ENCODE results near the gene SRRM1. TPM values are rescaled to one million over a fixed set of nuclear protein-coding genes. Genes with fewer than 3 reads are reported as not detected.

The SRRM1 gene
- total RNA-seq, 1 experiment from 2014 or later, result 228 TPM

DNA sequence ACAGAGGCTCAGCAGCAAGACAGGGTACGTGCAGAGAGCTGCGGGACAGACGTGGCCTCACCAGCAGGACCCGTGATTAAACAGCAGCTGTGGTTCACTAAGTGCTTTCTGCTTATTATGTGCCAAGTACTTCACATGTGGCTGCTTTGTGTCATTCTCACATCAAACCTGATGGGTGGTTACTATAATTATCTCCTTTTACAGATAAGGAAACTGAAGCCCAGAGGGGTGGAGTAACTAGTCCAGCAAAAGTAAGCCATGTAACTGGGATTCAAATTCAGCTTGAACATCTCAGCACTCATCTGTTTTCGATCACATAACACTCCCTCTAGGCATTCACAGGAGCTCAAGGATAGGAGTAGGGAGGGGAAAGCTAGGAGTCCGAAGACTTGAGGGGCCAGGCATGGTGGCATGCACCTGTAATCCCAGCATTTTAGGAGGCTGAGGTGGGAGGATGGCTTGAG is 51.3 kb downstream of the SRRM1 start (continued):
- TF ChIP-seq, protein P1, sequence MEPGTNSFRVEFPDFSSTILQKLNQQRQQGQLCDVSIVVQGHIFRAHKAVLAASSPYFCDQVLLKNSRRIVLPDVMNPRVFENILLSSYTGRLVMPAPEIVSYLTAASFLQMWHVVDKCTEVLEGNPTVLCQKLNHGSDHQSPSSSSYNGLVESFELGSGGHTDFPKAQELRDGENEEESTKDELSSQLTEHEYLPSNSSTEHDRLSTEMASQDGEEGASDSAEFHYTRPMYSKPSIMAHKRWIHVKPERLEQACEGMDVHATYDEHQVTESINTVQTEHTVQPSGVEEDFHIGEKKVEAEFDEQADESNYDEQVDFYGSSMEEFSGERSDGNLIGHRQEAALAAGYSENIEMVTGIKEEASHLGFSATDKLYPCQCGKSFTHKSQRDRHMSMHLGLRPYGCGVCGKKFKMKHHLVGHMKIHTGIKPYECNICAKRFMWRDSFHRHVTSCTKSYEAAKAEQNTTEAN (CRISPR knock-in tag; IDR thresholded peaks at IDR 0.05), result no peak
- TF ChIP-seq ZNF671 (CRISPR knock-in tag; IDR thresholded peaks at IDR 0.05) (no peak), IRF2 (CRISPR knock-in tag; IDR thresholded peaks at IDR 0.05; ENCODE audit: borderline replicate concordance, low read depth) (no peak), HMGA2 (CRISPR knock-in tag; IDR thresholded peaks at IDR 0.05) (no peak), ESRRA (CRISPR knock-in tag; IDR thresholded peaks at IDR 0.05; ENCODE audit: borderline replicate concordance) (no peak), SP1 (CRISPR knock-in tag; conservative IDR thresholded peaks at IDR 0.05) (no peak), KAT7 (CRISPR knock-in tag; IDR thresholded peaks at IDR 0.05; ENCODE audit: borderline replicate concordance) (no peak), ZNF263 (CRISPR knock-in tag; IDR thresholded peaks at IDR 0.05; ENCODE audit: low read depth) (no peak)
- TF ChIP-seq, protein P2, sequence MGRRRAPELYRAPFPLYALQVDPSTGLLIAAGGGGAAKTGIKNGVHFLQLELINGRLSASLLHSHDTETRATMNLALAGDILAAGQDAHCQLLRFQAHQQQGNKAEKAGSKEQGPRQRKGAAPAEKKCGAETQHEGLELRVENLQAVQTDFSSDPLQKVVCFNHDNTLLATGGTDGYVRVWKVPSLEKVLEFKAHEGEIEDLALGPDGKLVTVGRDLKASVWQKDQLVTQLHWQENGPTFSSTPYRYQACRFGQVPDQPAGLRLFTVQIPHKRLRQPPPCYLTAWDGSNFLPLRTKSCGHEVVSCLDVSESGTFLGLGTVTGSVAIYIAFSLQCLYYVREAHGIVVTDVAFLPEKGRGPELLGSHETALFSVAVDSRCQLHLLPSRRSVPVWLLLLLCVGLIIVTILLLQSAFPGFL (CRISPR knock-in tag; IDR thresholded peaks at IDR 0.05; ENCODE audit: borderline replicate concordance), result no peak

DNA sequence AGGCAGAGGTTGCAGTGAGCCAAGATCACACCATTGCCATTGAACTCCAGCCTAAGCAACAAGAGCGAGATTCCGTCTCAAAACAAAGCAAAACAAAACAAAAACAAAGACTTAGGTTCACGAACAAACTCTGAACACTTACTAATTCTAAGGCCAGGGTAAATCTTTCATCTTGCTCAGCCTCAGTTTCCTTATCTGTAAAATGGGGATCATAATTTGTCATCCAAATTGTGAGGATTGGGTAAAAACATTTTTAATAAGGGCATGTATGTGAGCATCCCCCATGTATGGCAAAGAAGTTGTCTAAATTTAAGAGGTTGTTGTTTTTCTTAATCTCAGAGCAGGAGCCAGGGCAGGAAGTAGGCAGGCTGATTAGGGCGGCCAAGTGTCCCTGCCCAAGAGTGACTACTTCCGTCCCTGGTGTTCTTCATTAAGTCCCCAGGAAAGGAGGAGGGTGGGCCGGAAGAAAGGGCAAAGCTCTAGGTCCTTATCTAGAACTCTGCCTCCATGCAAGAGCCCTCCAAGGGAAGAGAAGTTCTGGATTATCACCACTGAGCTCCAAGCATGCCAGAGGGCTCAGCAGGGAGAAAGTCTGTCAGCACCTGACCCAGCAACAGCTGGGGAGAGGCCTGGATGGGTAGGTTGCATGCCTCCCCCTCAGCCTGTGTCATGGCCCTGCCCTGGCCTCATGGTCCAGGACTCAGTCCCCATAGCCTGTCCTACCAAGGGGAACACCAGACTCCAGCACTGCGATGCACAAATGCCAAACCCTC is 52.3 kb downstream of the SRRM1 start:
- ChIA-PET CTCF (interaction anchor here (1.0 to 1.1 kb wide), 2 partner anchors 135 to 152 kb away, joined by 4 read pairs; no protein-coding TSS in a partner anchor), POLR2A (no interaction called here)
- no peak overlapping the region for H3K4me3 Mint-ChIP-seq
- DNase-seq (ENCODE audit: low spot score) (no peak), ATAC-seq (no peak)
- peaks cover 18% of the 10 kb centered on the region for H3K4me1 Mint-ChIP-seq
- TF ChIP-seq, protein P3, sequence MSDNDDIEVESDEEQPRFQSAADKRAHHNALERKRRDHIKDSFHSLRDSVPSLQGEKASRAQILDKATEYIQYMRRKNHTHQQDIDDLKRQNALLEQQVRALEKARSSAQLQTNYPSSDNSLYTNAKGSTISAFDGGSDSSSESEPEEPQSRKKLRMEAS (CRISPR knock-in tag; IDR thresholded peaks at IDR 0.05), result no peak
- TF ChIP-seq, protein P1 (CRISPR knock-in tag; IDR thresholded peaks at IDR 0.05), result no peak
- TF ChIP-seq NR2C2 (CRISPR knock-in tag; IDR thresholded peaks at IDR 0.05), result no peak
- peaks cover 15% of the 10 kb centered on the region for H3K9me3 Mint-ChIP-seq
- H3K27me3 Mint-ChIP-seq (ENCODE audit: low read depth), result no peaks in the 10 kb centered on the region; the same call in 1 of the 2 replicates
- H3K36me3 Mint-ChIP-seq, result peaks cover 10% of the 10 kb centered on the region
- no peak overlapping the region for H3K27ac Mint-ChIP-seq

DNA sequence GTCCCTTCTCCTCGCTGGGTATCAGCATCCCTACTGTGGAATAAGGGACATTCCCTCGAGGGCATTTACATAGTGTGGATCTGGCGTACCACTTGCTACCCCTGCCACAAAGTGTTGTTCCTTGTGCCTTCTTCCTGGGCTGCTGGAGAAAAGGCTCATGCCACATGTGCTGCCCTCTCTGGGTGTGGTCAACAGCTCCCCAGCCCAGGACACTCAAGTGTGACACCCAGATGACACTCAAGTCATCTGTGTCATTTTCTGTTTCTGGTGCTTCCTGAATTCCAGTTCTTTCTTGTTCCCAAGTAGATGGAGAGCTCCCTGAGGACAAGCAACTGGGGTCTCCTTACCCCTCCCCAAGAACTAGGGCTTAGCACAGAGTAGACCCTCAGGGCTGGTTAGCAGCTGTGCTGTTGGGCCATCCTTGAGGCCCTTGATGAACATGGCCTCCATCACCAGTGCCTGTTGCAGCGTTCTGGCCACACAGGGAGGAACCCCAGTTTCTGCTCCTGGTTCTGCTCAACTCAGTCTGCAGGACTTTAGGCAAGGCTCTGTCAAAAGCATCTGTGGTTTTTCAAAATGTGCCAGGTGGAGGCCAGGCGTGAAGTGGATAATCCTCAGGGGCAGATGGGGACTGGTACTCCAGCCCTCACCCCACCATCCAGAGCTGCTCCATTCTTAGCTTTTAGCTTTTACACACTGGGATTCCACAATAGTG is 53.1 kb downstream of the SRRM1 start:
- Mint-ChIP-seq H3K27ac (no peak overlapping the region), H3K4me1 (peaks cover 23% of the 10 kb centered on the region), H3K27me3 (ENCODE audit: low read depth) (no peaks in the 10 kb centered on the region; the same call in 1 of the 2 replicates), H3K4me3 (no peak overlapping the region), H3K36me3 (peaks cover 2% of the 10 kb centered on the region), H3K9me3 (peaks cover 11% of the 10 kb centered on the region)
- ATAC-seq (no peak), DNase-seq (ENCODE audit: low spot score) (no peak)
- CTCF ChIA-PET, result interaction anchor here (1.0 to 1.3 kb wide), 4 partner anchors 134 to 152 kb away, joined by 4 to 7 read pairs (median 4); no protein-coding TSS in a partner anchor
- POLR2A ChIA-PET, result no interaction called here
- TF ChIP-seq FOXP1 (CRISPR knock-in tag; IDR thresholded peaks at IDR 0.05; ENCODE audit: borderline replicate concordance) (no peak), GRHL2 (CRISPR knock-in tag; IDR thresholded peaks at IDR 0.05; ENCODE audit: insufficient replicate concordance, severe bottlenecking) (no peak), EMX1 (CRISPR knock-in tag; IDR thresholded peaks at IDR 0.05) (no peak), TCF7 (CRISPR knock-in tag; IDR thresholded peaks at IDR 0.05; ENCODE audit: low read depth) (no peak), ZNF671 (CRISPR knock-in tag; IDR thresholded peaks at IDR 0.05) (no peak), CBFB (CRISPR knock-in tag; IDR thresholded peaks at IDR 0.05; ENCODE audit: low read depth) (no peak), ZNF219 (CRISPR knock-in tag; IDR thresholded peaks at IDR 0.05; ENCODE audit: borderline replicate concordance) (no peak), SOX15 (CRISPR knock-in tag; IDR thresholded peaks at IDR 0.05) (no peak), TEAD1 (CRISPR knock-in tag; IDR thresholded peaks at IDR 0.05) (no peak), SMAD3 (CRISPR knock-in tag; IDR thresholded peaks at IDR 0.05; ENCODE audit: borderline replicate concordance) (no peak)
- TF ChIP-seq, protein P4, sequence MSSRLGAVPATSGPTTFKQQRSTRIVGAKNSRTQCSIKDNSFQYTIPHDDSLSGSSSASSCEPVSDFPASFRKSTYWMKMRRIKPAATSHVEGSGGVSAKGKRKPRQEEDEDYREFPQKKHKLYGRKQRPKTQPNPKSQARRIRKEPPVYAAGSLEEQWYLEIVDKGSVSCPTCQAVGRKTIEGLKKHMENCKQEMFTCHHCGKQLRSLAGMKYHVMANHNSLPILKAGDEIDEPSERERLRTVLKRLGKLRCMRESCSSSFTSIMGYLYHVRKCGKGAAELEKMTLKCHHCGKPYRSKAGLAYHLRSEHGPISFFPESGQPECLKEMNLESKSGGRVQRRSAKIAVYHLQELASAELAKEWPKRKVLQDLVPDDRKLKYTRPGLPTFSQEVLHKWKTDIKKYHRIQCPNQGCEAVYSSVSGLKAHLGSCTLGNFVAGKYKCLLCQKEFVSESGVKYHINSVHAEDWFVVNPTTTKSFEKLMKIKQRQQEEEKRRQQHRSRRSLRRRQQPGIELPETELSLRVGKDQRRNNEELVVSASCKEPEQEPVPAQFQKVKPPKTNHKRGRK (CRISPR knock-in tag; IDR thresholded peaks at IDR 0.05; ENCODE audit: borderline replicate concordance), result no peak
- TF ChIP-seq, protein P5, sequence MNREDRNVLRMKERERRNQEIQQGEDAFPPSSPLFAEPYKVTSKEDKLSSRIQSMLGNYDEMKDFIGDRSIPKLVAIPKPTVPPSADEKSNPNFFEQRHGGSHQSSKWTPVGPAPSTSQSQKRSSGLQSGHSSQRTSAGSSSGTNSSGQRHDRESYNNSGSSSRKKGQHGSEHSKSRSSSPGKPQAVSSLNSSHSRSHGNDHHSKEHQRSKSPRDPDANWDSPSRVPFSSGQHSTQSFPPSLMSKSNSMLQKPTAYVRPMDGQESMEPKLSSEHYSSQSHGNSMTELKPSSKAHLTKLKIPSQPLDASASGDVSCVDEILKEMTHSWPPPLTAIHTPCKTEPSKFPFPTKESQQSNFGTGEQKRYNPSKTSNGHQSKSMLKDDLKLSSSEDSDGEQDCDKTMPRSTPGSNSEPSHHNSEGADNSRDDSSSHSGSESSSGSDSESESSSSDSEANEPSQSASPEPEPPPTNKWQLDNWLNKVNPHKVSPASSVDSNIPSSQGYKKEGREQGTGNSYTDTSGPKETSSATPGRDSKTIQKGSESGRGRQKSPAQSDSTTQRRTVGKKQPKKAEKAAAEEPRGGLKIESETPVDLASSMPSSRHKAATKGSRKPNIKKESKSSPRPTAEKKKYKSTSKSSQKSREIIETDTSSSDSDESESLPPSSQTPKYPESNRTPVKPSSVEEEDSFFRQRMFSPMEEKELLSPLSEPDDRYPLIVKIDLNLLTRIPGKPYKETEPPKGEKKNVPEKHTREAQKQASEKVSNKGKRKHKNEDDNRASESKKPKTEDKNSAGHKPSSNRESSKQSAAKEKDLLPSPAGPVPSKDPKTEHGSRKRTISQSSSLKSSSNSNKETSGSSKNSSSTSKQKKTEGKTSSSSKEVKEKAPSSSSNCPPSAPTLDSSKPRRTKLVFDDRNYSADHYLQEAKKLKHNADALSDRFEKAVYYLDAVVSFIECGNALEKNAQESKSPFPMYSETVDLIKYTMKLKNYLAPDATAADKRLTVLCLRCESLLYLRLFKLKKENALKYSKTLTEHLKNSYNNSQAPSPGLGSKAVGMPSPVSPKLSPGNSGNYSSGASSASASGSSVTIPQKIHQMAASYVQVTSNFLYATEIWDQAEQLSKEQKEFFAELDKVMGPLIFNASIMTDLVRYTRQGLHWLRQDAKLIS (CRISPR knock-in tag; IDR thresholded peaks at IDR 0.05; ENCODE audit: borderline replicate concordance), result no peak

Measured in WTC11 (cell line).